Lower leg skin (tissue), 3 donors: ENCODE data around the gene ACSF3.

ENCODE experiments used
- CTCF ChIP-seq, 3 donors: fragments of 450-650 bp; IDR thresholded peaks; one replicate each; pipeline ENCODE4 v1.5.1; 2016; ENCODE audit warnings: antibody characterized with exemption in 3 of 3, mild to moderate bottlenecking in 3 of 3, moderate library complexity in 2 of 3
- POLR2A ChIP-seq, 2 donors: fragments of 450-650 bp; IDR thresholded peaks; one replicate each; pipeline ENCODE4 v1.6.1; 2016 to 2017; ENCODE audit warnings: antibody characterized with exemption in 2 of 2, mild to moderate bottlenecking in 1 of 2, moderate library complexity in 1 of 2

DNA sequence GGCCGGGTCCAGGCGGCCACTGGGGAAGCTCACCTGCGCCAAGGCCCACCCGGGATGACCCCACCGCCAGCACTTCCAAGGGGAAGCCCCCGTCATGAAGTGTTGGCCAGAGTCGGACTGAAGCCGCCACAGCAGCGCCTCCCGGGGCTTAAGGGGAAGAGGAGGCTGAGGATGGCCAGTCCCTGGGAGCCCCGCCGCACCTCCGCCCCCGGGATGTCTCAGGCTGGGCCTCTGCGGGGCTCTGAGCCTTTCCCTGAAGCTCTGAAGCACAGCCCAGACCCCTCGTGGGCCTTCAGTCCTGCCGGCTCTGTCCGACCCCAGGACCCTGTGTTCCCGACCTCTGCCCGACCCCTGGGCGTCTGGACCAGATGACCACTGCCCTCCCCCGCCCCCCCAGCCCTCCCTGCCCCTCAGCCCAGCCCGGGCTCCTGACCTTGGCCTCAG, 42.8 kb upstream of the ACSF3 start:
- TF ChIP-seq CTCF (IDR thresholded peaks at IDR 0.05) (no peak), POLR2A (IDR thresholded peaks at IDR 0.05) (no peak)
